HepG2 (cell line): Measurements from ENCODE around the gene EARS2. TPM values are rescaled to one million over a fixed set of nuclear protein-coding genes. Genes with fewer than 3 reads are reported as not detected.

Experiments used
- ATAC-seq: fragments of 200-7000 bp; cut with Tn5 transposase; 3 replicates; pipeline ENCODE4 v1.9.1; 2020; ENCODE audit warnings: mild to moderate bottlenecking, moderate library complexity
- BruUV-seq: library from RNA; stranded (reverse); fragments of 400-500 nt; replicated peaks from 2 replicates; lab custom pipeline; 2021; lab: Mats Ljungman, UMichigan
- CTCF ChIA-PET: fragments of 300-600 bp; formaldehyde crosslinking; extraction: SDS; loops from one replicate; lab custom pipeline; 2021; ENCODE audit warnings: low total read pairs, inconsistent platforms, low intra/inter-chr PET ratio; lab: Yijun Ruan, JAX
- POLR2A ChIA-PET: fragments of 350-600 bp; sonication (Branson Sonifier 250); formaldehyde crosslinking; loops from one replicate; lab custom pipeline; 2020; ENCODE audit warnings: antibody characterized with exemption, inconsistent platforms; lab: Yijun Ruan, JAX
- DNase-seq: peaks from one replicate; pipeline ENCODE4 v3.0.0-alpha.2; 2015; ENCODE audit warnings: low spot score
- FAIRE-seq: peaks from 3 replicates; lab custom pipeline; 2011; peaks lifted over from hg19 to GRCh38; lab: Jason Lieb, UNC
- H2AFZ ChIP-seq: one replicate; pipeline ENCODE4 v1.6.1; 2011; ENCODE audit warnings: low read length, inconsistent platforms
- H3K27ac ChIP-seq: fragments of 300-600 bp; 3 replicates; pipeline ENCODE4 v1.8.0; 2011; ENCODE audit warnings: mixed run types, mild to moderate bottlenecking, mixed read lengths, low read length, inconsistent platforms; ENCODE audit not compliant: insufficient read depth; ENCODE audit errors: extremely low read length
- H3K27me3 ChIP-seq, 2 experiments: fragments of 200-600 bp in 1 of 2; 2 replicates in 1 of 2; 3 replicates in 1 of 2; pipeline versions ENCODE4 v1.6.0 to v1.8.0; 2011; ENCODE audit warnings: low read length in 2 of 2, mild to moderate bottlenecking in 2 of 2, moderate library complexity in 2 of 2, inconsistent platforms in 1 of 2; ENCODE audit not compliant: insufficient read depth in 2 of 2, control insufficient read depth in 1 of 2
- H3K36me3 ChIP-seq, 2 experiments: fragments of 200-600 bp in 1 of 2; replicated peaks in 1 of 2; 2 replicates in 1 of 2; 3 replicates in 1 of 2; pipeline versions ENCODE4 v1.5.1 to v1.8.0; 2011; ENCODE audit warnings: low read length in 2 of 2, inconsistent platforms in 1 of 2; ENCODE audit not compliant: insufficient read depth in 2 of 2, control insufficient read depth in 1 of 2
- H3K4me1 ChIP-seq: 2 replicates; pipeline ENCODE4 v1.5.1; 2012; ENCODE audit warnings: low read length, inconsistent platforms; ENCODE audit not compliant: insufficient read depth
- H3K4me2 ChIP-seq: 2 replicates; pipeline ENCODE4 v1.6.0; 2011; ENCODE audit warnings: low read depth, low read length, inconsistent platforms
- H3K4me3 ChIP-seq, 3 experiments: fragments of 200-600 bp in 1 of 3; sonication (generic), shearing (Covaris generic) in 1 of 3; replicated peaks in 1 of 3; 2 replicates each; pipeline ENCODE4 v1.5.1; 2011 to 2016; ENCODE audit warnings: low read length in 3 of 3, inconsistent platforms in 2 of 3, low read depth in 2 of 3, mild to moderate bottlenecking in 2 of 3, control low read depth in 1 of 3, mixed read lengths in 1 of 3; ENCODE audit not compliant: insufficient read depth in 1 of 3
- H3K79me2 ChIP-seq: one replicate; pipeline ENCODE4 v1.6.1; 2011; ENCODE audit warnings: low read length, inconsistent platforms; ENCODE audit not compliant: insufficient read depth
- H3K9ac ChIP-seq: 2 replicates; pipeline ENCODE4 v1.6.0; 2011; ENCODE audit warnings: mild to moderate bottlenecking, low read depth, low read length, inconsistent platforms; ENCODE audit not compliant: insufficient read depth
- H3K9me3 ChIP-seq: 2 replicates; pipeline ENCODE4 v1.5.1; 2012; ENCODE audit warnings: mild to moderate bottlenecking, low read length
- H4K20me1 ChIP-seq: 2 replicates; pipeline ENCODE4 v1.6.0; 2011; ENCODE audit warnings: inconsistent platforms, mild to moderate bottlenecking, low read length, moderate library complexity; ENCODE audit not compliant: insufficient read depth
- AGO2 ChIP-seq: fragments of 200-400 bp; formaldehyde crosslinking; optimal IDR thresholded peaks from 2 replicates; pipeline ENCODE3; 2017; ENCODE audit warnings: mild to moderate bottlenecking, low read depth, low read length, moderate library complexity
- ATAD3A ChIP-seq: sonication (generic); formaldehyde crosslinking; IDR thresholded peaks from 2 replicates; pipeline ENCODE4 v1.4.0; 2020; ENCODE audit warnings: missing genetic modification reagents
- BRD4 ChIP-seq: sonication (generic); formaldehyde crosslinking; IDR thresholded peaks from 2 replicates; pipeline ENCODE4 v1.4.0; 2020; ENCODE audit warnings: missing genetic modification reagents
- CHD4 ChIP-seq: fragments of 200-600 bp; sonication (generic); IDR thresholded peaks from 2 replicates; pipeline ENCODE4 v1.7.0; 2017; ENCODE audit warnings: mild to moderate bottlenecking, low read length, borderline replicate concordance
- HNRNPLL ChIP-seq: fragments of 200-400 bp; formaldehyde crosslinking; IDR thresholded peaks from 2 replicates; pipeline ENCODE4 v1.6.1; 2017; ENCODE audit warnings: mild to moderate bottlenecking, low read depth, low read length; ENCODE audit not compliant: poor library complexity, severe bottlenecking
- KDM4B ChIP-seq: sonication (generic); formaldehyde crosslinking; IDR thresholded peaks from 2 replicates; pipeline ENCODE4 v1.4.0; 2020; ENCODE audit warnings: missing genetic modification reagents
- MAFG ChIP-seq: sonication (generic); formaldehyde crosslinking; IDR thresholded peaks from 2 replicates; pipeline ENCODE4 v1.5.1; 2020; ENCODE audit warnings: mild to moderate bottlenecking, missing genetic modification reagents
- RBFOX2 ChIP-seq: fragments of 200-400 bp; formaldehyde crosslinking; IDR thresholded peaks from 2 replicates; pipeline ENCODE4 v1.6.1; 2017; ENCODE audit warnings: low read depth, mild to moderate bottlenecking, low read length
- RXRA ChIP-seq: sonication (generic); formaldehyde crosslinking; IDR thresholded peaks from 2 replicates; pipeline ENCODE4 v1.5.1; 2020; ENCODE audit warnings: missing genetic modification reagents
- TCF7 ChIP-seq: sonication (generic); IDR thresholded peaks from 2 replicates; pipeline ENCODE4 v1.6.1; 2016; ENCODE audit warnings: antibody characterized with exemption, low read depth
- ZBTB33 ChIP-seq: sonication (generic); formaldehyde crosslinking; IDR thresholded peaks from 2 replicates; pipeline ENCODE4 v1.4.0; 2020; ENCODE audit warnings: missing genetic modification reagents
- ZNF225 ChIP-seq: sonication (generic); formaldehyde crosslinking; IDR thresholded peaks from 2 replicates; pipeline ENCODE4 v1.4.0; 2020; ENCODE audit warnings: mild to moderate bottlenecking, missing genetic modification reagents
- ZNF331 ChIP-seq: sonication (generic); formaldehyde crosslinking; IDR thresholded peaks from 2 replicates; pipeline ENCODE4 v1.4.0; 2020; ENCODE audit warnings: missing genetic modification reagents
- ZNF333 ChIP-seq: sonication (generic); formaldehyde crosslinking; IDR thresholded peaks from 2 replicates; pipeline ENCODE4 v1.4.0; 2020; ENCODE audit warnings: mild to moderate bottlenecking, missing genetic modification reagents, borderline replicate concordance
- ZNF576 ChIP-seq: sonication (generic); formaldehyde crosslinking; IDR thresholded peaks from 2 replicates; pipeline ENCODE4 v1.4.0; 2020; ENCODE audit warnings: mild to moderate bottlenecking, missing genetic modification reagents
- ZNF768 ChIP-seq: sonication (generic); formaldehyde crosslinking; IDR thresholded peaks from 2 replicates; pipeline ENCODE4 v1.4.0; 2020; ENCODE audit warnings: missing genetic modification reagents
- ZNF788 ChIP-seq: sonication (generic); formaldehyde crosslinking; IDR thresholded peaks from 2 replicates; pipeline ENCODE4 v1.5.0; 2020; ENCODE audit warnings: mild to moderate bottlenecking, missing genetic modification reagents, borderline replicate concordance
- WGBS: methylation state at CpG from one replicate; pipeline ENCODE4 v1.1.6; 2017; ENCODE audit warnings: low lambda C conversion rate; 5-methylcytosine and 5-hydroxymethylcytosine counted together
- in situ Hi-C: cut with HindIII; loops from 2 replicates; pipeline ENCODE4 v1.10.0; 2017; ENCODE audit warnings: low pct_unique_long_range_greater_than_20kb; ENCODE audit not compliant: extremely low pct_ligation_motif_present
- intact Hi-C: fragments of 100-400 bp; cut with micrococcal nuclease; formaldehyde crosslinking; loops from one replicate; pipeline ENCODE4 v1.10.0; 2022; ENCODE audit not compliant: unreplicated experiment
- polyA plus RNA-seq, 8 experiments: library from polyadenylated mRNA; depleted of rRNA in 3 of 8; stranded (reverse) in 7 of 8; unstranded in 1 of 8; fragments of >200 nt; fragmentation: Illumina TruSeq in 4 of 8; extraction: Trizol in 4 of 8; gene quantifications; 2 replicates each; pipeline versions ENCODE4 v1.2.1 to v1.2.3, GENCODE V29; 2011 to 2016; ENCODE audit warnings: low read depth in 4 of 8, missing spikeins in 1 of 8, mixed read lengths in 1 of 8; ENCODE audit not compliant: insufficient read depth in 1 of 8
- total RNA-seq, 5 experiments: library from RNA; depleted of rRNA; stranded (reverse); fragments of >200 nt; fragmentation: Illumina TruSeq; extraction: Trizol; gene quantifications; 2 replicates each; pipeline ENCODE4 v1.2.3, GENCODE V29; 2016; ENCODE audit warnings: low read depth in 1 of 5
- TF ChIP-seq, protein P1 (sequence below): sonication (generic); formaldehyde crosslinking; IDR thresholded peaks from 2 replicates; pipeline ENCODE4 v1.5.1; 2020; ENCODE audit warnings: mild to moderate bottlenecking, missing genetic modification reagents, moderate library complexity

EARS2 gene
- total and polyA plus RNA-seq, 2 of the 13 experiments (the other 11 are each of a cell fraction or from before 2014, with no cell fraction given), result 49.4 to 80.4 TPM

DNA sequence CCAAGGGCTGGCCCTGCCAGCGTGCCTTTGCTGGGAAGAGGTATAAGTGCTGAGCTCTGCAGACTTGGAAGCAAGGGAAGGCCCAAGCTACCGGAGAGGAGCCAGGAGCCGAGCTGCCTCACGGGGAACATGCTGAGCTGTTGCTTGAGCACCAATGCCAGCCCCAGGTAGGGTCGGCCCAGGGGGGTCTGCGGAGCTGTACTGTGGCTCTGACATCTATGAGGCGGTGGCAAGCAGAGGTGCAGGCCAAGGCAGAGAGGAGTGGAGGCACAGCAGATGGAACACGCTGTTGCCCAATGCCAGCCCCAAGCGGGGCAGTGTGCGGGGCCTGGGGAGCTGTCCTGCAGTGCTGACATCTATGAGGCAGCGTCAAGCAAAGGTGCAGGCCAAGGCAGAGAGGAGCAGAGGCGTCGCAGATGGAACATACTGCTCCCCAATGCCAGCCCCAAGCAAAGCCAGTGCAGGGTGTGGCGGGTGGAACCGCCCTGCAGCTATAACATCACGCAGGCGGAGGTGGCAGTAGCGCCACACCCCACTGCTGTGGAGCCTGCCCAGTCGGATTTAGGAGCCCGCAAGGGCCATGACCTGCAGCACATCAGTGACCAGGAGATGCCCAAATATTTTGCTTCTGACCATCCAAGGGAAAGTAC lies 56.8 kb downstream of the EARS2 start:
- intact Hi-C loops, result no loop called here
- H3K9me3 ChIP-seq, result no peaks in the 10 kb centered on the region
- H2AFZ ChIP-seq, result no peak overlapping the region
- ChIA-PET POLR2A (interaction anchor here (0.7 to 1.3 kb wide), 2 partner anchors 40 to 57 kb away, joined by 3 read pairs; partner anchors contain the start of genes EARS2 and UBFD1), CTCF (no interaction called here)
- DNase-seq (no peak), FAIRE-seq (no peak), ATAC-seq (no peak)
- no peaks in the 10 kb centered on the region for H3K27me3 ChIP-seq
- peaks cover 82% of the 10 kb centered on the region for H4K20me1 ChIP-seq
- 98% methylated on average over 20 of the region's 20 CpGs for WGBS
- in situ Hi-C loops, result no loop called here
- H3K9ac ChIP-seq, result no peak overlapping the region
- no peak overlapping the region for H3K27ac ChIP-seq
- H3K4me1 ChIP-seq, result peaks cover 40% of the 10 kb centered on the region
- H3K4me2 ChIP-seq, result no peak overlapping the region
- H3K4me3 ChIP-seq, result no peak overlapping the region
- BruUV-seq, result no TSS peak
- peaks cover 17 to 69% of the 10 kb centered on the region in 2 experiments for H3K36me3 ChIP-seq
- peaks cover 89% of the 10 kb centered on the region for H3K79me2 ChIP-seq
- no peak for TF ChIP-seq MAFG
- TF ChIP-seq ZNF768 (CRISPR knock-in tag), result 0 out of 2 replicates have a peak, but pooled peaks have one; percentile 1
- TF ChIP-seq ATAD3A, result no peak
- no peak for TF ChIP-seq ZNF331 (CRISPR knock-in tag)
- peak; percentile 24; the same call in 1 of the 2 replicates for TF ChIP-seq RBFOX2
- no peak for TF ChIP-seq ZNF576 (CRISPR knock-in tag)
- TF ChIP-seq, protein P1, sequence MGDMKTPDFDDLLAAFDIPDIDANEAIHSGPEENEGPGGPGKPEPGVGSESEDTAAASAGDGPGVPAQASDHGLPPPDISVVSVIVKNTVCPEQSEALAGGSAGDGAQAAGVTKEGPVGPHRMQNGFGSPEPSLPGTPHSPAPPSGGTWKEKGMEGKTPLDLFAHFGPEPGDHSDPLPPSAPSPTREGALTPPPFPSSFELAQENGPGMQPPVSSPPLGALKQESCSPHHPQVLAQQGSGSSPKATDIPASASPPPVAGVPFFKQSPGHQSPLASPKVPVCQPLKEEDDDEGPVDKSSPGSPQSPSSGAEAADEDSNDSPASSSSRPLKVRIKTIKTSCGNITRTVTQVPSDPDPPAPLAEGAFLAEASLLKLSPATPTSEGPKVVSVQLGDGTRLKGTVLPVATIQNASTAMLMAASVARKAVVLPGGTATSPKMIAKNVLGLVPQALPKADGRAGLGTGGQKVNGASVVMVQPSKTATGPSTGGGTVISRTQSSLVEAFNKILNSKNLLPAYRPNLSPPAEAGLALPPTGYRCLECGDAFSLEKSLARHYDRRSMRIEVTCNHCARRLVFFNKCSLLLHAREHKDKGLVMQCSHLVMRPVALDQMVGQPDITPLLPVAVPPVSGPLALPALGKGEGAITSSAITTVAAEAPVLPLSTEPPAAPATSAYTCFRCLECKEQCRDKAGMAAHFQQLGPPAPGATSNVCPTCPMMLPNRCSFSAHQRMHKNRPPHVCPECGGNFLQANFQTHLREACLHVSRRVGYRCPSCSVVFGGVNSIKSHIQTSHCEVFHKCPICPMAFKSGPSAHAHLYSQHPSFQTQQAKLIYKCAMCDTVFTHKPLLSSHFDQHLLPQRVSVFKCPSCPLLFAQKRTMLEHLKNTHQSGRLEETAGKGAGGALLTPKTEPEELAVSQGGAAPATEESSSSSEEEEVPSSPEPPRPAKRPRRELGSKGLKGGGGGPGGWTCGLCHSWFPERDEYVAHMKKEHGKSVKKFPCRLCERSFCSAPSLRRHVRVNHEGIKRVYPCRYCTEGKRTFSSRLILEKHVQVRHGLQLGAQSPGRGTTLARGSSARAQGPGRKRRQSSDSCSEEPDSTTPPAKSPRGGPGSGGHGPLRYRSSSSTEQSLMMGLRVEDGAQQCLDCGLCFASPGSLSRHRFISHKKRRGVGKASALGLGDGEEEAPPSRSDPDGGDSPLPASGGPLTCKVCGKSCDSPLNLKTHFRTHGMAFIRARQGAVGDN, result peak; percentile 21; the same call in 1 of the 2 replicates
- TF ChIP-seq TCF7, result no peak
- TF ChIP-seq CHD4, result no peak
- no peak for TF ChIP-seq BRD4 (CRISPR knock-in tag)
- TF ChIP-seq HNRNPLL, result peak; percentile 28
- TF ChIP-seq ZNF788, result no peak
- no peak for TF ChIP-seq KDM4B
- no peak for TF ChIP-seq RXRA
- TF ChIP-seq ZNF333 (CRISPR knock-in tag), result 0 out of 2 replicates have a peak, but pooled peaks have one; percentile 34
- peak; percentile 46 for TF ChIP-seq AGO2
- 0 out of 2 replicates have a peak, but pooled peaks have one; percentile 33 for TF ChIP-seq ZNF225 (CRISPR knock-in tag)
- TF ChIP-seq ZBTB33 (CRISPR knock-in tag), result peak; percentile 55; the same call in 1 of the 2 replicates
